GM21447 (cell line): ENCODE data around the gene HK3.
"Not testable (repeated sequence)": the region's sequence is repeated elsewhere in the genome, so short reads cannot be mapped to it uniquely, and the experiment has no call there.

Experiments used
- ATAC-seq: cut with Tn5 transposase; IDR thresholded peaks from one replicate; pipeline ENCODE4 v1.9.1; 2021; ENCODE audit not compliant: unreplicated experiment

HK3 gene

GRCh38 chr5:176884571-176884890 is 14.6 kb downstream of the HK3 start:
- ATAC-seq: no peak

GRCh38 chr5:176883700-176884570 is 15.2 kb downstream of the HK3 start:
- ATAC-seq: no peak

GRCh38 chr5:176882567-176882903 is 16.6 kb downstream of the HK3 start:
- no peak for ATAC-seq

GRCh38 chr5:176881816-176882566 is 17.2 kb downstream of the HK3 start:
- no peak for ATAC-seq

- ATAC-seq: no peak
Measured at GRCh38 chr5:176881021-176881749, 18.0 kb downstream of the HK3 start.

GRCh38 chr5:176880366-176881020 is 18.7 kb downstream of the HK3 start:
- ATAC-seq: no peak

GRCh38 chr5:176879663-176880361 is 19.3 kb downstream of the HK3 start:
- ATAC-seq: no peak

GRCh38 chr5:176878906-176879662 is 20.1 kb downstream of the HK3 start:
- ATAC-seq: no peak

- no peak for ATAC-seq
Measured at GRCh38 chr5:176878463-176878862, 20.7 kb downstream of the HK3 start.

GRCh38 chr5:176877793-176878331 is 21.3 kb downstream of the HK3 start:
- ATAC-seq: no peak

- ATAC-seq: no peak
Measured at GRCh38 chr5:176876506-176877431, 22.4 kb downstream of the HK3 start.

- no peak for ATAC-seq
Measured at GRCh38 chr5:176875783-176876505, 23.2 kb downstream of the HK3 start.

GRCh38 chr5:176875014-176875550 is 24.1 kb downstream of the HK3 start:
- no peak for ATAC-seq

- ATAC-seq: no peak
Measured at GRCh38 chr5:176874198-176874780, 24.9 kb downstream of the HK3 start.

GRCh38 chr5:176873541-176874172 is 25.5 kb downstream of the HK3 start:
- no peak for ATAC-seq

GRCh38 chr5:176873011-176873410 is 26.1 kb downstream of the HK3 start:
- ATAC-seq: not testable (repeated sequence)

- ATAC-seq: not testable (repeated sequence)
Measured at GRCh38 chr5:176872586-176872985, 26.6 kb downstream of the HK3 start.
